NCI-H2107 (cell line): ENCODE measurements around the gene VWA5B2.

Experiments used
- DNase-seq: peaks from one replicate; lab custom pipeline; 2025; lab: John Stamatoyannopoulos, UW

Gene VWA5B2

GRCh38 chr3:184223946-184224345 lies 5.4 kb upstream of the VWA5B2 start:
- no peak for DNase-seq

DNA sequence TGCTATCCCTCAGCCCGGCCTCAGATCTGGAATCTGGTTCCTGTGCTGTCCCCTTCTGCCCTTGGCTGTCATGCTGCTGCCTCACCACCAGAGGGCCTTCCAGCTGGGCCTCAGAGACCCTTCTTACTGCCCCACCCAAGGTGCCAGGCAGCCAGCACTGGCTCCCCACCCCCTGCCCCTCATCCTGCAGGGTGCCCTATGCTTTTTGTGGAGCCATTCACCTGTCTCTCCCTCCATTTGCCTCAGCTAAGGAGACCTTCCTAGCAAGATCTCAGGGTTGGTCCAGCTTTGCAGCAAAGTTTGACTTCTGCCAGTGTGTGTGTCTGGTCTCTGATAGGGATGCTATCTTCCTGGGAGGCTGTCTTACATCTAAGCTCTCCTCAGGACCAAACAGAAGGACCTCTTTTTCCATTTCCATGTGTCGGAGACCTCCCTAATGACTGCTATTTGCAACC lies 1.9 kb upstream of the VWA5B2 start:
- DNase-seq: no peak

DNA sequence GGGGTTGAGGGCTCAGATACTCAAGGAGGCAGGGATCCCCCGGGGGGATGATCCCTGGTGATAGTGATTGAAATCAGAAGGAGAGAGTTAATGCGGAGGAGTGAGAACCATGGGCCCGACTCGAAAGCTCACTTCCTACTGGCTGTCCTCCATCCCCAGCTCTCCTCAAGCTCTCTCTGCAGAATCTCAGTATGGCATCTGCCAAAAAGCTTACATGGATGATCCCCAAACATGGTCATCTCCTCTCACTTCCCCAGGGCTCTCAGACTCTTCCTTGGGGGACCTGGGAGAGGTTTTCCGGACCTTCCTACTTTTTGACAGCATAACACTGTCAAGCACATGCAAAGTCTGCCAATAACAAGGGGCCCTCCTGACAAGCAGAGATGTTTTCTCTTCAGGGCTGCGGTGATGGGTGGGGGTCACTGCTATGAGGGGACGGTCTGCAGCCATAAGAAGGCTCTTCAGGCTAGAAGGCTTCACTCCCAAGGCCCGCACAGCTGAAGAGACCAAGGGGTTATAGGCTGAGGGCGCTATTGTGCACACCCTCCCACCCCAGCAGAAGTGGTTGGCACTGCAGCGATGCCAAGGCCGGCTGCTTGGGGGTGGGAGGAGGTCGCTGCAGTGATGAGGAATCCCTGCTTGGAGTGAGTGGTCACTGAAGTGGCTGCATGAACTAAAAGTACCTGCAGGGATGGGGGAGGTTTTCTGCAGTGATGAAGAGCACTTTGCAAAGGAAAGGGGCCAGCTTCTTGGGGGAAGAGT lies 828 bp upstream of the VWA5B2 start:
- DNase-seq: no peak

DNA sequence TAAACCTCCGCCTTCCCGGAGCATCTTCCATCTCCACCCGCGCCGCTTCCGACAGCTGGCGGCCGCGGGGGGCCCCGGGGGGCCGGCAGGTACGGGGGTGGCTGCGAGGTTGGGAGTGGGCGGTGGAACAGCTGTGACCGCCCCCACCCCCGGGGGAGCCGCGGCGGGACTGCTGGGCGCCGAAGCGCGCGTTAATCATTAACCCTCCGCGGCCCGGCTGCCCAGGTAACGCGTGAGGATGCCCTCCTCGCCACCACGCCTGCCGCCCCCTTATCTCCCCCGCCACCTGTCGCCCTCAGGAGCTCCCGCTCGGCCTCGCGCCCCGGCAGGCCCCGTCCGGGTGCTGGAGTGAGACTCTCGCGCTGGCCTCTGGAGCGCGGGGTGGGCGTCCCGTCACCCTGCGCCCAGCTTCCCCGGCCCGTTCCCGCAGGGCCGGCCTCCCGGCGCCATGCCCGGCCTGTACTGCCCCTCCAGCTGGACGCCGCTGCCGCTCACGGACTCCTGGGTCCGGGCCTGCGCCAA lies 757 bp downstream of the VWA5B2 start:
- DNase-seq: no peak

DNA sequence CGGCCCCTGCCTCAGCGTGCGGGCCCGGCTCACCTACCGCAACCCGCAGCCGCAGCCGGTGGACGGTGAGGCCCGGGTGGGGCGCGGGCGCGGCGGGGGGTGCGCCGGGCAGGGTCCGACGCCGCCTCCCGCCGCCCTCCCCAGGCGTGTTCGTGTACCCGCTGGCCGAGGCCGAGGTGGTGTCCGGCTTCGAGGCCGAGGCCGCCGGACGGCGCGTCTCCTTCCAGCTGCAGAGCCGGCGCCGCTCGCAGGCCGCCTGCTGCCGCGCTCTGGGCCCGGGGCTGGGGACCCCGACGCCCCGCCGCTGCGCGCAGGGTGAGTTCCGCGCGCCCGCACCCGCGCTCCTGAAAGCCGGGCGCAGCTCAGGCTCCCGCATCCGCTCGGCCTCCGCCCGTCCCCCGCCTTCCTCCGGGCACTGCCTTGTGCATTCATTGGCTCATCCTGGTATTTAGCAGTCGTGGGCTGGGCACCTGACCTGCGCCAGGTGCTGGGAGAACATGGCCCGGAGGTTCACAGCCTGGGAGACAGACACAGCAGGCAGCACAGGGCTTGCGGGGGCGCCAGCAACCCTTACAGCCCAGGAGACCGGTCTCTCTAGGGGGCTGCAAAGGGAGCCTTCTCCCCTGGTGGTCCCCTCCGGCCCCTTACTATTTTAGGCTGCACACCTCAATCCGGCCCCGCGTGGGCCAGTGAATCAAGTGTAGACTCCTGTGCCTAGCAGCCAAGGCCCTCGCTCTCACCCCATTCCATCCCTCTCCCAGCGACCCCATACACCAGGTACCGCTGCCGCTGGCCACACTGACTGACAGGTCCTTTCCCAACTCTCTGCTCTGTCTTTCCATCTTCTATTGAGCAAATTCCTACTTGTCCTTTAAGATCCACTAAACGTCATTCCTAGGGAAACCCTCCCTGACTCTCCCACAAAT lies 1.5 kb downstream of the VWA5B2 start:
- peak; percentile 67 for DNase-seq

DNA sequence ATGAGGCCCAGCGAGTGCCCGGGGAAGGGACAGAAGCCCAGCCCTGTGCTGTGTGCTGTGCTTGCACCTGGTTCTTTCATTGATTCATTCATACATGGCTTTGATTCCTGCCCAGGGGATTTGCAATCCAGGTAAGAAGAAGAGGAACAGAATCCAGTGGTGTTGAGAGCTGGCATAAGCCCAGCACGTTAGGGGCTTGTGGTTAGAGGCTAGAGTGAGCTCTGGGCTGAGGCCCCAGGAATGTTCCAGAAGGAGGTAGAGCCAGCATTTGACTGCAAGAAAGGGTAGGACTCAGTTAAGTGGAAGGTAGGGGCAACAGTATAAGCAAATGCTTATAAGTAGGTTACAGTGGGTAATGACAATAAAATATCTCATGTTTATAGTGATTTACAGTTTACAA lies 2.3 kb downstream of the VWA5B2 start:
- peak; percentile 38 for DNase-seq

DNA sequence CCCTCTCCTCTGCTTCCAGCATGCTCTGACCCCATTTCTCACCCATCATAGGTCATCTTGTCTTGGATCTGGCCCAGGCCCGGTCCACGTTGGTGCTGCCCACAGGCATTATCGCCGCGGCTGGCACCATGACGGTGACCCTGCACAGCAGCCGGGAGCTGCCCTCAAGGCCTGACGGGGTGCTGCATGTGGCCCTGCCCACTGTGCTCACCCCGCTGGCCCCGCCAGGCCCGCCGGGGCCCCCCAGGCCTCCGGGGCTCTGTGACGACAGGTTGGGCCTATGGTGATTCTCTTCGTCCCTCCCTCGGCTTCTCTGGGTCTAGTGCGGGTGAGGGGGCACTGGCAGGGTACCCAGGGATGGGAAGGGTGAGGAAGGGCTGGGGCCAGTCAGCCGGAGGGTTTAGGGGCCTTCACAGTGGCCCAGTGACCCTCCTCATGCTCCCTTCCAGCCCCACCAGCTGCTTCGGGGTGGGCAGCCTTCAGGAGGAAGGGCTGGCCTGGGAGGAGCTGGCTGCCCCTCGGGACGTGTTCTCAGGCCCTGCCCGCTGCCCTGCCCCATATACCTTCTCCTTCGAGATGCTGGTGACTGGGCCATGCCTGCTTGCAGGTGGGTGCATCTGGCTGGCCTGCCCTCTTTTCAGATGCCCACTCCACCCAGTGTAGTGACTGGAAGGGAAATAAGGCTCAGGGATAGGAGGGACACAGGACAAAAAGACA lies 3.9 kb downstream of the VWA5B2 start:
- DNase-seq: no peak

DNA sequence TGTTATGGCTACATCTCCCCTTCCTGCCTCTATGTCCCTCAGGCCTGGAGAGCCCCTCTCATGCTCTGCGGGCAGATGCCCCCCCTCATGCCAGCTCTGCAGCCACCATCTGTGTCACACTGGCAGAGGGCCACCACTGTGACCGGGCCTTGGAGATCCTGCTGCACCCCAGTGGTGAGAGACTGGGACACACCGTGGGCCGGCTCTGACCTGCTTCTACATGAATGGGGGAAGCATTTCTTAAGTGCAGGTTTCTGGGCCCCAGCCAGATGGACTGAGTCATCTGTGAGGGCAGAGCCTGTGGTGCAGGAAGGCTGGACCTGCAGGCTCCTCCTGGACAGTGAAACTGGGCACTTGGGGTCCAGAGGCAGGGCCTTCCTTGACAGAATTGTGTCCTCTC lies 4.8 kb downstream of the VWA5B2 start:
- no peak for DNase-seq

DNA sequence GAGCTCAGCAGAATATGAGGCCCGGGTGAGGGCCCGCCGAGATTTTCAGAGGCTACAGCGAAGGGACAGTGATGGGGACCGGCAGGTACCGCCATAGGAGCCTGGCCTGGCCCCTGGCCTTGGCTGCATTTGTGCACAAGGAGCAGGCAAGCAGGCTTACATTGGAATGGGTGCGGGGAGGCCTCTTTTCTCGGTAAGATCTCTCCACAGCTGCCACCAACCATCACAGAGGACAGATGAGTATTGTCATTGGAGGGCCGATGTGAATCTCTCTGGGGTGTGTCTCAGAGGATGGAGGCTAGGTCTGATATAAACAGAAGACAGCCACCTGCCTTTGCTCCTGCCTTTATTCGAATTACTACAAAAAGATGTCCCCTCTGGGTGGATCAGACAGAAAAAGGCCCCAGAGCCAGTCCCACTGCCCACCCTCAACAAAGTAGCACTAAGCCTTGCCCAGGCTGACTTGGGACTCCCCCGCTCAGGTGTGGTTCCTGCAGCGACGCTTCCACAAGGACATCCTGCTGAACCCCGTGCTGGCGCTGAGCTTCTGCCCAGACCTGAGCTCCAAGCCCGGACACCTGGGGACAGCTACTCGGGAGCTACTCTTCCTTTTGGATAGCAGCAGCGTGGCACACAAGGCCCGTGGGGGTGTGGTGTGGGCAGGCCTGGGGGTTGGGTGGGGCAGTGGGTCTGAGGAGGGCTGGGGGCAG lies 5.4 kb downstream of the VWA5B2 start:
- DNase-seq: no peak

DNA sequence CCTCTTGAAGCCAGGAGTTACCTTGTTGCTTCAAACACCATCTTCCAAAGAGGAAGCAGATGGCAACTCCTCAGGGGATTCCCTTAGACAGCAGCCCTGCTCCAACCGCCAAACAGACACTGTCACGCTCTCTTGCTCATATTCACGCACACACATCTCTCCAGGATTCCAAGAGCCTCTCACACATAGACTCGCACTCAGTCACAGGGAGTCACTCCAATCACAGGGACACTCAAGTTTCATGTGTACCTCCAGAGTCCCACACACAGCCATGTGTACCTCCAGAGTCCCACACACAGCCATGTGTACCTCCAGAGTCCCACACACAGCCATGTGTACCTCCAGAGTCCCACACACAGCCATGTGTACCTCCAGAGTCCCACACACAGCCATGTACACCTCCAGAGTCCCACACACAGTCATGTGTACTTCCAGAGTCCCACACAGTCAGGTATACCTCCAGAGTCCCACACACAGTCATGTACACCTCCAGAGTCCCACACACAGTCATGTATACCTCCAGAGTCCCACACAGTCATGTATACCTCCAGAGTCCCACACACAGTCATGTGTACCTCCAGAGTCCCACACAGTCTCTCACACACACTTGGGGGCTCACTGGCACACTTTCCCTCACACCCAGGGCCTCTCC lies 6.1 kb downstream of the VWA5B2 start:
- no peak for DNase-seq

- no peak for DNase-seq
Measured at GRCh38 chr3:184236033-184236410, 6.6 kb downstream of the VWA5B2 start.

DNA sequence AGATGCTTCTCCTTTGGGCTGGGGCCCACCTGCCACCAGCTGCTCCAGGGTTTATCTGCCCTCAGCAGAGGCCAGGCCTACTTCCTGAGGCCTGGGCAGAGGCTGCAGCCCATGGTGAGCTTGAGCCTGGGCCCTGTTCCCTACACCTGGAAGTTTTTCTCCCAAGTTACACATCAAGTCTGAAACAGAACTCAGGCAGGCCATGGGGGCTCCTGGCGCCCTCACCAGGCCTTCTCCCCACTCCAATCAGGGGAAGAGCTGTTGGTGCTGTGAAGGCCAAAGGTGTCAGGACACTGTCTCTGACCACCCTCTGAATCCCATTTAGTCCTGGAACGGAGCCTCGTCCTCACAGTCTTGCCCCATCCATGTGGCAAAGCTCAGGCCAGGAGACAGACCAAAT lies 7.3 kb downstream of the VWA5B2 start:
- no peak for DNase-seq

DNA sequence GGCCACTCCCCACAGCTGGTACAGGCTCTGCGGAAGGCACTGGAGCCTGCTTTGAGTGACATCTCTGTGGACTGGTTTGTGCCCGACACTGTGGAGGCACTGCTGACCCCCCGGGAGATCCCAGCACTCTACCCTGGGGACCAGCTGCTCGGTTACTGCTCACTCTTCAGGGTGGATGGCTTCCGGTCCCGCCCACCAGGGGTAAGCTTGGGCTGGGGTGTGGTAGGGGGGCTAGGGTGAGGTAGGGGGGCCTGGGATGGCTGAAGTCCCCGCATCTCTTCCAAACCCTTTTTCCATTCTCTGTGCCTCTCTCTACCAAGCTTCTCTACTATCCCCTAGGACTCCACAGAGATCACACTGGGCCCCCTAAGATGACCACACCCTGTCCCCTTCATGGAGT lies 7.8 kb downstream of the VWA5B2 start:
- DNase-seq: no peak

DNA sequence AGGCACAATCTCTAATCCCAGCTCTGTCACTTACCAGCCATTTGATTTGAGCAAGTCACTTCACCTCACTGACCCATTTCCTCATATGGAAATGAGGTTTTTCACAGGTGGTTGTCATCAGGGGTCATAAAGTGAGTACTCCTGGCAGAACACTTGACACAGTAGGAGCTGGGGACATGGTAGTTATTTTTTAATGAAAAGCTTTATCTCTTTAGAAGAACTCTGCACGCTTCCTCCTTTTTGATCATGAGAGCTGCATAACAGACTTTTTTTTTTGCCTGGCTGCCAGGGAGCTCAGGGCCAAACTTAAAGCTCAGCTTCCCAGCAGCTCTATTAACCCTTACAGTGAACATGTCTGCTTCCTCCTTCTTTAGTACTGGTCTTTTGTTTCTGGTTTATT lies 8.4 kb downstream of the VWA5B2 start:
- DNase-seq: no peak

DNA sequence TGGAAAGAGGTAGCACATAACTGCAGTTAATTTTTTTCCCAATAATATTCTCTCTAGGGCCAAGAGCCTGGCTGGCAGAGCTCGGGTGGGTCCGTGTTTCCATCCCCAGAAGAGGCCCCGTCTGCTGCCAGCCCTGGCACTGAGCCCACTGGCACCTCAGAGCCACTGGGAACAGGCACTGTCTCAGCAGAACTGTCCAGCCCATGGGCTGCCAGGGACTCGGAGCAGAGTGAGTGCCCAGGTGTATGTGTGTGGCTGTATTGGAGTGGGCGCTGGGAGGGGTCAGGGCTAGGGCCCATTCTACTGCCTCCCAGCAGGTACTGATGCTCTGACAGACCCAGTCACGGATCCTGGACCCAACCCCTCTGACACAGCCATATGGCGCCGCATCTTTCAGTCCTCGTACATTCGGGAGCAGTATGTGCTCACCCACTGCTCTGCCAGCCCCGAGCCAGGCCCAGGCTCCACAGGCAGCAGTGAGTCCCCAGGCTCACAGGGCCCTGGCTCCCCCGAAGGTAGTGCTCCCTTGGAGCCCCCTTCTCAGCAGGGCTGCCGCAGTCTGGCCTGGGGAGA lies 8.9 kb downstream of the VWA5B2 start:
- DNase-seq: no peak

DNA sequence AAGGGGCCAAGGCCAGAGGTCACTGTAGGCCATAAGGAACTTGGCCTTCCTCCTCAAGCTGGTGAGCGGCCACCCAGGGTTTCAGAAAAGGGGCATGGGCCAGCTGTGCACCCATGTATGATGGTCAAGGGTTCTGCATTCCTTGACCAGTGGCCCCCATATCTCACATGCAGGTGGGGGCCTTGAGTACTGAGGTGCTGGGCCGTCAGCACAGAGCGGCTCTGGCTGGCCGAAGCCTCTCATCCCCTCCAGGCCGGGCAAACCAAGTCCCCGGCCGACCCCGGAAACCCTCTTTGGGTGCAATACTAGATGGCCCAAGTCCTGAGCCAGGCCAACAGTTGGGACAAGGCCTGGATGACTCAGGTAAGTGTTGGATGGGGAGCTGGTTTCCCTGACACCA lies 9.8 kb downstream of the VWA5B2 start:
- DNase-seq: no peak

GRCh38 chr3:184239708-184240107 lies 10.3 kb downstream of the VWA5B2 start:
- DNase-seq: no peak

GRCh38 chr3:184240384-184241140 lies 11.2 kb downstream of the VWA5B2 start:
- DNase-seq: no peak

GRCh38 chr3:184241141-184241446 lies 11.7 kb downstream of the VWA5B2 start:
- no peak for DNase-seq
